ENCODE data around the gene NUDCD2. TPM values are rescaled to one million over a fixed set of nuclear protein-coding genes. Genes with fewer than 3 reads are reported as not detected.
"Not testable (repeated sequence)": the region's sequence is repeated elsewhere in the genome, so short reads cannot be mapped to it uniquely, and the experiment has no call there.

Gene NUDCD2
- total RNA-seq, 2 experiments from 2014 or later, result 30.0 to 67.6 TPM

- TF ChIP-seq CTCF (conservative IDR thresholded peaks at IDR 0.05; ENCODE audit: low read length) (no peak), EZH2phosphoT487 (IDR thresholded peaks at IDR 0.05; ENCODE audit: borderline replicate concordance, low read depth, low read length) (no peak)
- H3K27ac ChIP-seq (ENCODE audit: low read depth, low read length, poor library complexity, severe bottlenecking), result no peak overlapping the region
- no peaks in the 10 kb centered on the region for H3K36me3 ChIP-seq (ENCODE audit: insufficient read depth, low read length)
- no peaks in the 10 kb centered on the region for H3K79me2 ChIP-seq (ENCODE audit: insufficient read depth, low read depth, low read length)
- ChIA-PET CTCF (ENCODE audit: unreplicated experiment) (no interaction called here), POLR2A (no interaction called here)
- intact Hi-C loops (cut with micrococcal nuclease; ENCODE audit: unreplicated experiment), result loop anchor here (10.0 kb wide), 2 partner anchors 482 to 1888 kb away; partner anchors contain the start of gene GABRB2
- H3K4me1 ChIP-seq (ENCODE audit: insufficient read depth, low read length, poor library complexity, severe bottlenecking), result peaks cover 7% of the 10 kb centered on the region
- no TSS peak for BruUV-seq (replicated peaks)
- H3K9me3 ChIP-seq (ENCODE audit: low read length), result no peaks in the 10 kb centered on the region
- H3K4me2 ChIP-seq (ENCODE audit: low read length), result no peak overlapping the region
- no peak overlapping the region for H2AFZ ChIP-seq (ENCODE audit: low read length)
- no peak for DNase-seq (ENCODE audit: low spot score)
- H3K4me3 ChIP-seq (ENCODE audit: low read depth, low read length, poor library complexity, severe bottlenecking), result no peak overlapping the region
- H3K9me2 ChIP-seq (ENCODE audit: insufficient read depth, low read length), result no peaks in the 10 kb centered on the region
- H4K20me1 ChIP-seq (ENCODE audit: insufficient read depth, low read length), result no peaks in the 10 kb centered on the region
Measured at GRCh38 chr5:163432544-163432943, 27.4 kb downstream of the NUDCD2 start.

GRCh38 chr5:163426128-163426527, 33.8 kb downstream of the NUDCD2 start:
- H3K9me2 ChIP-seq (ENCODE audit: insufficient read depth, low read length); intact Hi-C loops (cut with micrococcal nuclease; ENCODE audit: unreplicated experiment); H4K20me1 ChIP-seq (ENCODE audit: insufficient read depth, low read length); DNase-seq (ENCODE audit: low spot score); H3K4me2 ChIP-seq (ENCODE audit: low read length); H3K27ac ChIP-seq (ENCODE audit: low read depth, low read length, poor library complexity, severe bottlenecking); POLR2A ChIA-PET; H2AFZ ChIP-seq (ENCODE audit: low read length); H3K36me3 ChIP-seq (ENCODE audit: insufficient read depth, low read length); H3K4me3 ChIP-seq (ENCODE audit: low read depth, low read length, poor library complexity, severe bottlenecking); CTCF ChIA-PET (ENCODE audit: unreplicated experiment); H3K9me3 ChIP-seq (ENCODE audit: low read length); H3K79me2 ChIP-seq (ENCODE audit: insufficient read depth, low read depth, low read length); BruUV-seq (replicated peaks); H3K4me1 ChIP-seq (ENCODE audit: insufficient read depth, low read length, poor library complexity, severe bottlenecking): not testable (repeated sequence)

GRCh38 chr5:163424836-163425235, 35.1 kb downstream of the NUDCD2 start:
- intact Hi-C loops (cut with micrococcal nuclease; ENCODE audit: unreplicated experiment), result no loop called here
- no TSS peak for BruUV-seq (replicated peaks)

GRCh38 chr5:163415673-163416072, 44.2 kb downstream of the NUDCD2 start:
- BruUV-seq (replicated peaks); H2AFZ ChIP-seq (ENCODE audit: low read length); H3K9me2 ChIP-seq (ENCODE audit: insufficient read depth, low read length); H4K20me1 ChIP-seq (ENCODE audit: insufficient read depth, low read length); intact Hi-C loops (cut with micrococcal nuclease; ENCODE audit: unreplicated experiment); H3K36me3 ChIP-seq (ENCODE audit: insufficient read depth, low read length); H3K79me2 ChIP-seq (ENCODE audit: insufficient read depth, low read depth, low read length); POLR2A ChIA-PET; CTCF ChIA-PET (ENCODE audit: unreplicated experiment); H3K9me3 ChIP-seq (ENCODE audit: low read length); H3K4me1 ChIP-seq (ENCODE audit: insufficient read depth, low read length, poor library complexity, severe bottlenecking); DNase-seq (ENCODE audit: low spot score); H3K27ac ChIP-seq (ENCODE audit: low read depth, low read length, poor library complexity, severe bottlenecking); H3K4me2 ChIP-seq (ENCODE audit: low read length); H3K4me3 ChIP-seq (ENCODE audit: low read depth, low read length, poor library complexity, severe bottlenecking): not testable (repeated sequence)

More at GRCh38 chr5:163424836-163425235, 35.1 kb downstream of the NUDCD2 start:
- no peak for TF ChIP-seq CTCF (conservative IDR thresholded peaks at IDR 0.05; ENCODE audit: low read length)
- no peak for TF ChIP-seq EZH2phosphoT487 (IDR thresholded peaks at IDR 0.05; ENCODE audit: borderline replicate concordance, low read depth, low read length)
- H3K79me2 ChIP-seq (ENCODE audit: insufficient read depth, low read depth, low read length), result no peaks in the 10 kb centered on the region
- no peaks in the 10 kb centered on the region for H3K4me1 ChIP-seq (ENCODE audit: insufficient read depth, low read length, poor library complexity, severe bottlenecking)
- H3K4me3 ChIP-seq (ENCODE audit: low read depth, low read length, poor library complexity, severe bottlenecking), result no peak overlapping the region
- ChIA-PET POLR2A (interaction anchor here (0.6 kb wide), 1 partner anchor 137 kb away, joined by 3 read pairs; no protein-coding TSS in a partner anchor), CTCF (ENCODE audit: unreplicated experiment) (no interaction called here)
- H3K9me3 ChIP-seq (ENCODE audit: low read length), result no peaks in the 10 kb centered on the region
- no peaks in the 10 kb centered on the region for H3K9me2 ChIP-seq (ENCODE audit: insufficient read depth, low read length)
- no peaks in the 10 kb centered on the region for H3K36me3 ChIP-seq (ENCODE audit: insufficient read depth, low read length)
- H3K27ac ChIP-seq (ENCODE audit: low read depth, low read length, poor library complexity, severe bottlenecking), result no peak overlapping the region
- H4K20me1 ChIP-seq (ENCODE audit: insufficient read depth, low read length), result no peaks in the 10 kb centered on the region
- no peak overlapping the region for H3K4me2 ChIP-seq (ENCODE audit: low read length)
- DNase-seq (ENCODE audit: low spot score), result no peak
- no peak overlapping the region for H2AFZ ChIP-seq (ENCODE audit: low read length)
